Neural crest cell (in vitro differentiated cells): ENCODE results near the gene PCNT. TPM values are rescaled to one million over a fixed set of nuclear protein-coding genes. Genes with fewer than 3 reads are reported as not detected.

Source experiments
- DNase-seq: peaks from one replicate; pipeline ENCODE4 v3.0.0; 2021; ENCODE audit warnings: low read depth, mixed read lengths, low spot score
- H3K27ac Mint-ChIP-seq: one replicate; pipeline ENCODE4 v1.8.0; 2021; ENCODE audit warnings: mild to moderate bottlenecking, mixed read lengths; ENCODE audit not compliant: unreplicated experiment
- H3K27me3 Mint-ChIP-seq: 2 replicates; pipeline ENCODE4 v1.8.0; 2021; ENCODE audit warnings: low read depth, mild to moderate bottlenecking, mixed read lengths
- H3K36me3 Mint-ChIP-seq: 2 replicates; pipeline ENCODE4 v1.8.0; 2021; ENCODE audit warnings: low read depth, mild to moderate bottlenecking, mixed read lengths
- H3K4me1 Mint-ChIP-seq: 2 replicates; pipeline ENCODE4 v1.8.0; 2021; ENCODE audit warnings: mixed read lengths
- H3K4me3 Mint-ChIP-seq: one replicate; pipeline ENCODE4 v1.8.0; 2021; ENCODE audit warnings: mild to moderate bottlenecking, mixed read lengths
- H3K9me3 Mint-ChIP-seq: 2 replicates; pipeline ENCODE4 v1.8.0; 2021; ENCODE audit warnings: mixed read lengths
- CTCF ChIP-seq: fragments of 200-600 bp; sonication (generic); conservative IDR thresholded peaks from 2 replicates; pipeline ENCODE4 v1.5.0; 2021; ENCODE audit warnings: antibody characterized with exemption, mild to moderate bottlenecking
- total RNA-seq: library from RNA; stranded (reverse); gene quantifications from 2 replicates; pipeline ENCODE4 v1.2.1, GENCODE V29; 2021

The PCNT gene
- total RNA-seq, 1 donor from 2014 or later = 60.4 TPM

DNA sequence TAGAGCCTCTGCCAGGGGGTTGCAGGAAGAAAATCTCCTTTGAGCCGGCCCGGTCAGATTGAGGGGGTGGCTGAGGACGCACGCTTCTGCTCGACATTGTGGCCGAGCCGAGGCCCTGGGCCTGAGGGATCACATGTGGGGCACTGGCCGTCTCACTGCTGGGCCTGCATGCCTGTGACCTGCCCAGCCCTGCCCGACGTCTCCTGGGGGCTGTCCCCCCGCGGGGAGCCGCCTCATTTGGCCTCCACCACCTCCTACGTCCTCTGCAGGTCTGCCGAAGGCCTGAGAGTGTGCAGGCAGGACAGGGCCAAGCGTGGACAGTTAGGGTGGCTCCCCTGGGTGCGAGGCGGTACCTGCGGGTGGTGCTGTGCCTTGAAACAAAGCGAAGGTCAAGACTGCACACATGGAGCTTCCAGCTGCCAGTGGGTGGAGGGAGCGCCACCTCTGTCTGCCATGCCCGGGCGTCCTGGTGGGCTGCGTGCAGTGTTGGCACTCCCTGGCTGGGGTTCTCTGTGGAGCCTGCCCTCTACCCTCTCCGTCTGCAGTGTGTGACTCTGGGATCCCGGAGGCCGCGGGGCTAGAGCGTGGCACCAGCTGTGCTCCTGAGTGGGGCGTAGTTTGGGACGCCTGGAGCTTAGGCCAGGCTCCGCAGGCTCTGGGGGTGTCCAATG lies 51.7 kb downstream of the PCNT start:
- Mint-ChIP-seq H3K9me3 (peaks cover 4% of the 10 kb centered on the region), H3K27me3 (no peaks in the 10 kb centered on the region), H3K36me3 (peaks cover 28% of the 10 kb centered on the region), H3K27ac (no peak overlapping the region), H3K4me1 (peaks cover 21% of the 10 kb centered on the region), H3K4me3 (no peak overlapping the region)
- DNase-seq = no peak
- no peak for TF ChIP-seq CTCF

DNA sequence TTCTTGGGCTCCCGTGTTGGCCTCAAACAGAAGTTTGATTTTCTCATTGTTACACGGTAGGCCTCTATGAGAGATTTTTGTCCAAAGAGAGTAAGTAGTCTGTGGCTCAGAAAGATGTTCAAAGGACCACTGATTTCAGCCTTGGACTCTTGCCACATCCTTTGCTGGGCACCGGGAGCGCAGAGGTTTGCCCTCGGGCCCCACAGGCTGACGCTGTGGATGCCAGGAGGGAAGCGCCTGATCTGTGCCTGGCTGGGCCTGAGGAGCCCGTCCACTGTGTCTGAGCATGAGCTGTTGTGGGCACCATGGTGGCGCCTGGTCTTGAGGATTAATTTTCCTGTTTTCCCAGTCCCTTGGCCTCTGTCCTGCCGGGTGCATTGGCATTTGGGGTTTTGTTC lies 52.3 kb downstream of the PCNT start:
- TF ChIP-seq CTCF = no peak
- Mint-ChIP-seq H3K4me1 (peaks cover 26% of the 10 kb centered on the region), H3K27me3 (no peaks in the 10 kb centered on the region), H3K27ac (no peak overlapping the region), H3K4me3 (no peak overlapping the region), H3K9me3 (peaks cover 4% of the 10 kb centered on the region), H3K36me3 (peaks cover 29% of the 10 kb centered on the region)
- DNase-seq = no peak

DNA sequence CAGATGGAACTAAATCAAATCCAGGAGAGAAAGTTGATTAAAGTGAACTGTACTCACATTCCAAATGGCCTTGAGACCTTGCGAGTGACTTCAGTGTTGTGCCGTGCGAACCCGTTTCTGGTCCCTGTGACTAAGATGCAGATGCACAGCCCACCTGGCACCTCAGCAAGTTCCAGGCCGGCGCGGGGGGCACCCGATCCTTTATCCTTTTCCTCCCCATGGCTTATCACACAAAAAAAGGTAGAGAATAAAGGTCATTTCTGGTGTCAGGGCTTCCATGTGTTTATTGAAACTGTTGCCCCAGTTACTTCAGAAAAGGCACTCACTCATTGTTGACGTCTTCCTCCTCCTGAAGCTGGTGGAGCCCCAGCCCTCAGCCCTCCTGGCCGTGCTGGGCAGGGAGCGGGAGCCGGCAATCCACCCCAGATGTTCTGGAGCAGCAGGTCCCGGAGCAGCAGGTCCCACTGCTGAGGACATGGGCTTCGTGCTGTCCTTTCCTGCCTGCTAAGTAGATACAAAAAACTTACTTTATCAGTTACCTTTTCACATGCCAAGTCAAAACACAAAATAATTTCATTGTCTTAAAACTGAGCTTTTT lies 53.0 kb downstream of the PCNT start:
- Mint-ChIP-seq H3K36me3 (peaks cover 32% of the 10 kb centered on the region), H3K4me1 (peaks cover 32% of the 10 kb centered on the region), H3K27me3 (no peaks in the 10 kb centered on the region), H3K27ac (peak overlapping the region; percentile 88), H3K4me3 (no peak overlapping the region), H3K9me3 (peaks cover 9% of the 10 kb centered on the region)
- no peak for DNase-seq
- no peak for TF ChIP-seq CTCF

- Mint-ChIP-seq H3K27ac (peak overlapping the region; percentile 24), H3K9me3 (peaks cover 15% of the 10 kb centered on the region), H3K4me1 (peaks cover 32% of the 10 kb centered on the region), H3K27me3 (no peaks in the 10 kb centered on the region), H3K4me3 (no peak overlapping the region), H3K36me3 (peaks cover 37% of the 10 kb centered on the region)
- no peak for DNase-seq
- no peak for TF ChIP-seq CTCF
Measured at GRCh38 chr21:46377789-46378188, 53.8 kb downstream of the PCNT start.

DNA sequence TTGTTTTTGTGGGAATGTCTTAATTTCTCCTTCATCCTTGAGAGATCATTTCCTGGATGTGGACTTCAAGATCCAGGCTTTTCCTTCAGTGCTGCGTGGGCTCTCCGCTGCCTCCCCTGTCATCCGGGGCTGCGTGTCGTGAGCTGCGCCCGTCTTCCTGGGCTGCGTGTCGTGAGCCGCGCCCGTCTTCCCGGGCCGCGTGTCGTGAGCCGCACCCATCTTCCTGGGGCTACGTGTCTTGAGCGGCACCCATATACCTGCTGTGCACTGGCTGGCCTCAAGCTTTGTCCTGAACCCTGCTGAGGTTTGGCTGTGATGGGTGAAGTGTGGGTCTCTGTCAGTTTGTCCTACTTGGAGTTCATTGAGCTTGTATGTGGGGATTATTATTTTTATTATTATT lies 55.1 kb downstream of the PCNT start:
- Mint-ChIP-seq H3K27ac (no peak overlapping the region), H3K9me3 (peaks cover 23% of the 10 kb centered on the region), H3K36me3 (peaks cover 50% of the 10 kb centered on the region), H3K4me1 (peaks cover 32% of the 10 kb centered on the region), H3K27me3 (no peaks in the 10 kb centered on the region), H3K4me3 (no peak overlapping the region)
- DNase-seq = no peak
- TF ChIP-seq CTCF = no peak
